Stimulated activated CD4-positive, alpha-beta T cell treated with anti-CD3 and anti-CD28 coated beads, Interleukin-15, amount 100 ng/mL, for 1 hour (primary cell): Measurements from ENCODE around the gene ZDHHC14.

Experiments
- DNase-seq, 2 donors: peaks; one replicate each; pipeline ENCODE4 v3.0.0-alpha.2; 2020; ENCODE audit warnings: low read depth in 1 of 2, low spot score in 1 of 2

The ZDHHC14 gene

DNA sequence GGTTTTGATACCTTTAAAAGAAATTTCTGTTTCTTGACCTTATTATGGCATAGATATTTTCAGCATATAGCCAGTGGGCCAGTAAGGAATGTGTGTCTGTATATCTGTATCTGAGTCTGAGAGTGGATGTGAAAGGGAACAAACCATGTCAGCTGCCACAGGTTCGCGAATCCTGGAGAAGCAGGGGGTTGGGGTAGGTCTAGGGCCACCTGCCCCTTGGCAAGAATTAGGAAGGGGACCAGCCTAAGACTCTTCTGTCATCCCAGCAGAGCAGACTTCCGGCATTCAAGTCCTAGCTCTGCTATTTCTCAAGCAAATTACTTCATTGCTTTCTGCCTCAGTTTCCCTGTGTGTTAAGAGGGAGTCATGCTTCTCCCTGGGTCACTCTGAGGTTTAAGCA, 261.7 kb downstream of the ZDHHC14 start:
- DNase-seq = no peak

- DNase-seq = peak in 1 of 2 donors; percentile 12
These were observed 263.2 kb downstream of the ZDHHC14 start for GRCh38 chr6:157644043-157644810.

DNA sequence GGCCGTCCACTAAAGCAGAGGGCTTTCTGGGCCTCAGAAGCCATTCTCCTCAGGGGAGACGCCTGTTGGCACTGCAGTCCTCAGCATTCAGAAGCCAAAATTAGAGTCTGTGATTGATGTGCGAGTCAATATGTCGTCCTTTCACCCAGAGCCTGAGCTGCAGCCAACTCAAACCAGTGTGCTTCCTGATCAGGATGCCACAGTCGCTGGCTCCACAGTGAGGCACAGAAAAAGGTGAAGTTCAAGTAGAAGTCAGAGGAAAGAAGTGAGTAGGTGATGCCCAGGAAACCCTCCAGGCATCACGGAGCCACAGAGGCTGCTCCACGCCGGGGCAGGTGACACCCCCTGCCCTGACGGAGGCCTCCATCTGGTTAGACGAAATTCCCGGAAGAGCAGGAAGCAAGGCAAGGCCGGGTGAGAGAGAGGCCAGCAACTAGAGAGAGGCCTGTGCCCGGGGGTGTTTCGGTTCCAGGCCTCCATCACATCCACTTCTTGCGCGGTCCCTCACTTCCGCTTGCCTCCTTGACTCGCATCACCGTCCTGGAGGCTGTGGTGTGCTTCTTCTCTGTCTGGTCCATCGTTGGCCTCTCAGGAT, 264.3 kb downstream of the ZDHHC14 start:
- DNase-seq = no peak

- DNase-seq = no peak
These were observed 265.0 kb downstream of the ZDHHC14 start for GRCh38 chr6:157646012-157646411.

DNA sequence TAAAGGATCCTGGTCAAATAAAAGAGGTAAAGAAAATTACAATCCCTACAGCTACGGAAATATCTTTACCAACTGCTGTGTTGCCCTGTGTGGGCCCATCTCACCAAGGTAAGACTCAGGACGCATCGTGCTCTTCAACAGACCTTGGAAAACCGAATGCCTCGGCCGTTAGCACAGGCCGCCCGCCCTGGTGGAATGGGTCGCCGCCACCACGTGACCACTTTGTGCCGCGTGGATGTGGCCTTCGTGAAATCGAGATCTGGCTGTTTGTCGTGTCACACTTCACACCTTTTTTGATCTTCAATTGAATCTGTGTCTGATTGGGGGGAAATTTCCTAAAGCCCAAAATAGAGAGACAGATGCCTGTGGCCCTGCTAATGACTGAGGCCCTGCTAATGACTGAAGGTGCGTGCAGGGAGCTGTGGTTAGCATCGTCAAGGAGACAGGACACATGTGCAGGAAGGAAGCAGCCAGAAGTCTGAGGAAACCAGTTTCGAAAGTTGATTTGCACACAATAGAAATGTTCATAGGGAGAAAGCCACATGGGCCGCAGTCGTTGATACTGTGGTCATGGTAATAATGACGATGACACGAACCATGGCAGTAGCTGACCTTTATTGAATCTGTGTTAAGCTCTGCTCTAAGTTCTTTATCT, 266.4 kb downstream of the ZDHHC14 start:
- no peak for DNase-seq

- DNase-seq = no peak
These were observed 267.6 kb downstream of the ZDHHC14 start for GRCh38 chr6:157648561-157648960.

GRCh38 chr6:157649311-157650260, 268.6 kb downstream of the ZDHHC14 start:
- no peak for DNase-seq

GRCh38 chr6:157650261-157650640, 269.3 kb downstream of the ZDHHC14 start:
- no peak for DNase-seq

DNA sequence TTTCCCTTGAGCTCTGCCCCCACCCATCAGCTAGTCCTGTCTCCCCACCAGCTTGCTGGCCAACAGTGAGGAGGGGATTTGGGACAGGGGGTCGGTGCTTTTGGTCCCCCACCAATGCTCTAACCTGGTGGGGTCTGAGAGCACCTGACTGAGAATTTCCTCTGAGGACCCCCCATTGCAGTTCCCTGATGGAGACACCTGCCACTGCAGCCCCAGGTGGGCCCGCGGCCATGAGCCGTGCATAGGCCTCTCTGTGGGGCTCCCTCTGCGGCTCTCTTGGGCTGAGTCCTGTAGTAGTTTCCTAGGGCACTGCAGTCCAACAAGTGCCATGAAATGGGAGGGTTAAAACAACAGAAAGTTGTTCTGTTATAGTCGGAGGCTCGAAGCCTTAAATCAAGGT, 269.8 kb downstream of the ZDHHC14 start:
- DNase-seq = no peak

- no peak for DNase-seq
These were observed 270.9 kb downstream of the ZDHHC14 start for GRCh38 chr6:157651731-157652490.

DNA sequence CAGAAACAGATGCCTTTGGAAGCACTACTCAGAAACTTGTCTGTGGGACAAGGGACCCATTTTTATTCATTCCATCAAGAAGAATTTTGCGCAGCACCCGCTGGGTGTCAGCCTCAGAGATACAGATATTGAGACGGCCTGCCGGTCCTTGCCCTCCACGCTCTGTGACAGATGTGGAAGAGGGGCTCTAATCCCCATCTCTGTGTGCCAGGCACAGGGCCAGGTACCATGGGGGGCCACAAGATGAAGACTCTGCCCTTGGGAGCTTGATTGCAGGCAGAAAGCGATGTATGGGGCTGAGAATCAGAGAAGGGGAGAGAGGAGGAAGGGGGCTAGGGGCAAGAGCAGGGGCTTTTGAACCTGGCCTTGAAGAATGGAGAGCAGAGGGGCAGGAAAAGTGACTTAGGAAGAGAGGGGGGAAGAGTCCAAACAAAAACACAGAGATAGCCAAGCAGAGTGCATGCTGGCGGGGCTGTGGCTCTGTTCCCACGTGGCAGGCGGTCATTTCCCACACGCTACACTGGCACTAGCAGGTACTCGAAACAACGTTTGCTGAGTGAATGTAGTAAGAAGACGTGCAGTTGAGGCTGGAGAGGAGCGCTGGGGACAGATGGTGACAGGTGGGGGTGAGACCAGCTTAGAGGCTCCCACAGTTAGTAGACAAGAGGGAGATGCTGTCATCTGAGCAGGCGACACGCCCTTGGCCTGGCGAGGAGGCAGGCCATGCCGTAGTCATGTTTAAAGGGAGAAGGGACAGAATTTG, 271.8 kb downstream of the ZDHHC14 start:
- no peak for DNase-seq

- DNase-seq = no peak
These were observed 272.5 kb downstream of the ZDHHC14 start for GRCh38 chr6:157653521-157653920.

DNA sequence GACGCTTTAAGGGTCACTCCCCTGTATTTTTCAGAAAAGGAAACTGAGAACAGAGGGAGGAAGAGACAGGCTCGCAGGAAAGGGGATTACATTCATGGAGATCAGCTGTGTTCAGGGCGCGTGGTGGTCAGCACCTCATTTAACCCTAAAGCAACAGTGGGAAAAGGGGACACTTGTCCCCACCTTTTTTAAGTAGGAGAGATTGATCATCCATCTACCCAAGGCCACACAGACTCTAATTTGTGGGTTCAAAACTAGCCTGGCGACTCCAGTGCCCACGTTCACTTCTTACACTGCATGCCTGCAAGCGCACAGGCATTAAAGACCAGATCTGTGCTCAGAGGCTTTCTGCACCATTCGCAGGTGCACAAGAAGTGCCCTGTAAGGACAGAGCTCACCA, 274.1 kb downstream of the ZDHHC14 start:
- DNase-seq = no peak

DNA sequence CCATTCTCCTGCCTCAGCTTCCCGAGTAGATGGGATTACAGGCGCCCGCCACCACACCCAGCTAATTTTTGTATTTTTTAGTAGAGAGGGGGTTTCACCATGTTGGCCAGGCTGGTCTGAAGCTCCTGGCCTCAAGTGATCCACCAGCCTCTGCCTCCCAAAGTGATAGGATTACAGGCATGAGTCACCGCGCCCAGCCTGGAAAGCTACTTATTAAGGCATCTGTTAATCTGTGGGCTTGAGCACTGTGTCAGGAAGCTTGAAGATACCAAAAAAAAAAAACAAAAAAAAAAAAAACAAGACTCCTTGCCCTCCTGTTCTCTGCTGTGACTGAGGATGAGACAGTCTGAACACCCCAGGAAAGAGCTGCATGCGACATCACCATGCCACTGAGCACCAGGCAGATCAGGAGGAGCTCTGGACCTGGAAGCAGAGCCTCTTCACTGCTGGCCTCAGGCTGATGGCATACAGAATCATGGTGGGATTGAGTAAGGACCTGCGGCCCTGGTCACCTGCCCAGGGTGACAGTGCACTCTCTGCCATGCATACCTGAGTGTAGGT, 275.5 kb downstream of the ZDHHC14 start:
- no peak for DNase-seq

GRCh38 chr6:157657754-157658153, 276.8 kb downstream of the ZDHHC14 start:
- DNase-seq = no peak

DNA sequence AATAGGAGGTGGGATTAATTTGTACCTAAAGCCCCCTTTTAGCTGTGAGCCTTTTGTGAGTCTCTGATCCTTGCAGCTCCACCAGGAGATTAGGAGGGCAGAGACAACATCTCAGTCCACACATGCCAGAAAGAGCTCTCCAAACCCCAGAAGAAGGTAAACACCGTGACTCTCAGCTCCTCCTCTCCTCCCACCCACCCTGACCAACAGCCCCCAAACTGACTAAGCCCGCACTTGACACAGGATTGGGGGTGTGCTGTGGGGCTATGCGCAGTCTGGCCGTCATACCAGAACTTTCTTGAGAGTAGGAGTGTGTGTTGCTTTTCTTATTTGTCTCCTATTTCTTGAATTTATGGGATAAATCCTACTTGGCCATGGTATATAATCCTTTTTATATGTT, 277.3 kb downstream of the ZDHHC14 start:
- no peak for DNase-seq

- DNase-seq = no peak
These were observed 278.7 kb downstream of the ZDHHC14 start for GRCh38 chr6:157659536-157660271.

DNA sequence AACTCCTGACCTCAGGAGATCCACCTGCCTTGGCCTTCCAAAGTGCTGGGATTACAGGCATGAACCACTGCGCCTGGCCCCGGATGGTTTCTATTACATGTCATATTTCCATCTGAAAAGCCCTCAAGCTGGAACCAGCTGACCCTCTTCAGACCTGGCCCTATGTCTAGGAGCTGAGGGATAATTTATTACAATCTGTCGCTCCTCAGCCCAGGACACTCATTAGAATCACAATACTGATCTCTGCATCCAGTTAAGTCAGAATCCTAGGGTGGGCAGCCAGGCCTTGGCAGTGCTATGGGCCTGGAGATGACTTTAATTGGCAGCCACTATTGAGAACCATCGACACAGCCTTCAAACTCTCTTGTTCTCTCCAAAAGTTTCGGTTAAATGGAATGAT, 279.4 kb downstream of the ZDHHC14 start:
- DNase-seq = no peak

GRCh38 chr6:157661652-157662051, 280.7 kb downstream of the ZDHHC14 start:
- no peak for DNase-seq
